ENCODE measurements around the gene CADPS2. TPM values are rescaled to one million over a fixed set of nuclear protein-coding genes. Genes with fewer than 3 reads are reported as not detected.
"Not testable (repeated sequence)": the region's sequence is repeated elsewhere in the genome, so short reads cannot be mapped to it uniquely, and the experiment has no call there.

The CADPS2 gene
- total and polyA plus RNA-seq, 12 donors: 14.6 to 103 (median 39.4) TPM

- Histone ChIP-seq H3K9me3 (replicated peaks in 1 of 3) (no peaks in the 10 kb centered on the region), H3K4me3 (no peak overlapping the region), H3K27ac (no peak overlapping the region), H3K27me3 (no peaks in the 10 kb centered on the region), H3K4me1 (replicated peaks in 1 of 2) (no peaks in the 10 kb centered on the region), H3K36me3 (replicated peaks in 1 of 2) (no peaks in the 10 kb centered on the region)
- intact Hi-C loops (cut with DNase I): no loop called here
- no peak for TF ChIP-seq POLR2A (IDR thresholded peaks at IDR 0.05)
- DNase-seq: no peak
- WGBS, 4 donors: 77 to 88% (median 83%) methylated on average over 1 of the region's 1 CpG
Measured at GRCh38 chr7:122643250-122643649, 243.0 kb downstream of the CADPS2 start.

- Histone ChIP-seq H3K4me3 (no peak overlapping the region), H3K27ac (no peak overlapping the region), H3K27me3 (no peaks in the 10 kb centered on the region), H3K9me3 (replicated peaks in 1 of 3) (no peaks in the 10 kb centered on the region), H3K36me3 (replicated peaks in 1 of 2) (no peaks in the 10 kb centered on the region), H3K4me1 (replicated peaks in 1 of 2) (no peaks in the 10 kb centered on the region)
- WGBS, 4 donors: 84 to 94% (median 87%) methylated on average over 1 to 2 of the region's 2 CpGs
- TF ChIP-seq POLR2A (IDR thresholded peaks at IDR 0.05) (no peak), CTCF (IDR thresholded peaks at IDR 0.05) (no peak)
- no peak for DNase-seq
- intact Hi-C loops (cut with DNase I): no loop called here
Measured at GRCh38 chr7:122638459-122638858, 247.8 kb downstream of the CADPS2 start.

- H3K4me3 ChIP-seq: no peak overlapping the region
- intact Hi-C loops (cut with DNase I): no loop called here
- H3K27me3 ChIP-seq: no peaks in the 10 kb centered on the region
- H3K4me1 ChIP-seq (replicated peaks in 1 of 2): no peaks in the 10 kb centered on the region
- H3K27ac ChIP-seq: no peak overlapping the region
- WGBS, 4 donors: 84 to 100% (median 95%) methylated on average over 2 of the region's 2 CpGs
- H3K9me3 ChIP-seq (replicated peaks in 1 of 3): no peaks in the 10 kb centered on the region
- TF ChIP-seq CTCF (IDR thresholded peaks at IDR 0.05) (no peak), POLR2A (IDR thresholded peaks at IDR 0.05) (no peak)
- no peak for DNase-seq
- H3K36me3 ChIP-seq (replicated peaks in 1 of 2): no peaks in the 10 kb centered on the region
Measured at GRCh38 chr7:122637784-122638183, 248.5 kb downstream of the CADPS2 start.

GRCh38 chr7:122635481-122635880 lies 250.8 kb downstream of the CADPS2 start:
- H3K27me3 ChIP-seq; H3K27ac ChIP-seq; H3K36me3 ChIP-seq (replicated peaks in 1 of 2); H3K9me3 ChIP-seq (replicated peaks in 1 of 3); DNase-seq; H3K4me1 ChIP-seq (replicated peaks in 1 of 2); H3K4me3 ChIP-seq; intact Hi-C loops (cut with DNase I): not testable (repeated sequence)
- 86 to 100% (median 95%) methylated on average over 2 of the region's 2 CpGs for WGBS, 4 donors

GRCh38 chr7:122633472-122633871 lies 252.8 kb downstream of the CADPS2 start:
- no peak for DNase-seq
- Histone ChIP-seq H3K9me3 (replicated peaks in 1 of 3) (no peaks in the 10 kb centered on the region), H3K4me1 (replicated peaks in 1 of 2) (no peaks in the 10 kb centered on the region), H3K27ac (no peak overlapping the region), H3K36me3 (replicated peaks in 1 of 2) (no peaks in the 10 kb centered on the region), H3K4me3 (no peak overlapping the region), H3K27me3 (no peaks in the 10 kb centered on the region)
- 88 to 95% (median 93%) methylated on average over 3 of the region's 3 CpGs for WGBS, 4 donors
- no peak for TF ChIP-seq CTCF (IDR thresholded peaks at IDR 0.05)
- TF ChIP-seq POLR2A (IDR thresholded peaks at IDR 0.05): no peak
- intact Hi-C loops (cut with DNase I): no loop called here
